Aorta (tissue), 5 donors: Measurements from ENCODE around the gene TAF11L5. TPM values are rescaled to one million over a fixed set of nuclear protein-coding genes. Genes with fewer than 3 reads are reported as not detected.
"Not testable (repeated sequence)": the region's sequence is repeated elsewhere in the genome, so short reads cannot be mapped to it uniquely, and the experiment has no call there.

Source experiments
- ATAC-seq: fragments of 200-7000 bp; cut with Tn5 transposase; one replicate; pipeline ENCODE4 v1.9.1; 2022; ENCODE audit warnings: moderate library complexity; ENCODE audit not compliant: low FRiP score
- DNase-seq, 2 donors: peaks; one replicate each; pipeline ENCODE4 v3.0.0-alpha.2; 2020
- H3K27ac ChIP-seq, 2 donors: one replicate each; pipeline ENCODE4 v1.5.1; 2013; ENCODE audit warnings: low read length in 2 of 2, mild to moderate bottlenecking in 2 of 2, moderate library complexity in 2 of 2, control low read depth in 1 of 2, inconsistent platforms in 1 of 2, low read depth in 1 of 2
- H3K27me3 ChIP-seq, 2 donors: one replicate each; pipeline ENCODE4 v1.6.1; 2013; ENCODE audit warnings: control low read depth in 1 of 2, low read length in 1 of 2, mild to moderate bottlenecking in 1 of 2, moderate library complexity in 1 of 2; ENCODE audit not compliant: insufficient read depth in 2 of 2, control insufficient read depth in 1 of 2
- H3K36me3 ChIP-seq, 2 donors: one replicate each; pipeline ENCODE4 v1.6.1; 2013; ENCODE audit warnings: control low read depth in 1 of 2, low read length in 1 of 2, mild to moderate bottlenecking in 1 of 2; ENCODE audit not compliant: insufficient read depth in 2 of 2, control insufficient read depth in 1 of 2
- H3K4me1 ChIP-seq, 2 donors: one replicate each; pipeline ENCODE4 v1.6.1; 2013; ENCODE audit warnings: low read length in 2 of 2, control low read depth in 1 of 2, mild to moderate bottlenecking in 1 of 2, moderate library complexity in 1 of 2; ENCODE audit not compliant: insufficient read depth in 2 of 2, control insufficient read depth in 1 of 2
- H3K4me3 ChIP-seq, 2 donors: one replicate each; pipeline ENCODE4 v1.5.1; 2013; ENCODE audit warnings: low read length in 2 of 2, control low read depth in 1 of 2, mild to moderate bottlenecking in 1 of 2
- H3K9me3 ChIP-seq: one replicate; pipeline ENCODE4 v1.6.1; 2013; ENCODE audit warnings: mild to moderate bottlenecking, low read length; ENCODE audit not compliant: control insufficient read depth
- WGBS, 2 donors: extraction: QIAGEN DNeasy Blood & Tissue Kit; methylation state at CpG; one replicate each; pipeline ENCODE4 v1.1.7; 2013; 5-methylcytosine and 5-hydroxymethylcytosine counted together
- intact Hi-C, 2 donors: fragments of 100-400 bp; cut with DNase I; formaldehyde crosslinking; loops; one replicate each; pipeline versions ENCODE4 v1.14.2 to v1.15.0; 2022
- polyA plus RNA-seq, 2 donors: library from polyadenylated mRNA; stranded (reverse); fragments of 200-250 nt; gene quantifications; one replicate each; pipeline ENCODE4 v1.2.3, GENCODE V29; 2013
- total RNA-seq, 2 donors: library from RNA; stranded (reverse); fragmentation: NEBNext Ultra II Directional; extraction: Animal tissue kit (Norgen Biotek cat#: 25700); gene quantifications; one replicate each; pipeline ENCODE4 v1.2.1, GENCODE V29; 2021
- donor health status: healthy with polysubstance abuse.
- donor health status: Bipolar disorder and iron deficiency.
- donor health status: DM: no; HTN: no; CAD: no.
- donor health status: DM: no; HTN: no; CAD: no.
- donor health status: DM: yes; HTN: yes; CAD: no.

TAF11L5 gene
- total and polyA plus RNA-seq, 4 donors, result not detected

- no peaks in the 10 kb centered on the region for H3K9me3 ChIP-seq
- no peaks in the 10 kb centered on the region for H3K36me3 ChIP-seq
- no peak overlapping the region for H3K27ac ChIP-seq
- no peaks in the 10 kb centered on the region for H3K27me3 ChIP-seq
- 78 to 85% methylated on average over 4 of the region's 4 CpGs for WGBS, 2 donors
- ATAC-seq (no peak), DNase-seq (no peak)
- intact Hi-C loops, result no loop called here
- H3K4me1 ChIP-seq, result no peaks in the 10 kb centered on the region
- no peak overlapping the region for H3K4me3 ChIP-seq
These were observed 27.6 kb upstream of the TAF11L5 start for GRCh38 chr5:17497446-17497845.

GRCh38 chr5:17497931-17498330 is 27.1 kb upstream of the TAF11L5 start, which contains the start of gene TAF11L2:
TSS of gene TAF11L2 (plus strand) at chr5:17498231.
- H3K9me3 ChIP-seq, H3K4me3 ChIP-seq, H3K36me3 ChIP-seq, intact Hi-C loops, H3K27ac ChIP-seq, H3K4me1 ChIP-seq, DNase-seq, H3K27me3 ChIP-seq, ATAC-seq: not testable (repeated sequence)
- 90 to 92% methylated on average over 8 of the region's 8 CpGs for WGBS, 2 donors

- H3K4me1 ChIP-seq, result no peaks in the 10 kb centered on the region
- H3K4me3 ChIP-seq, result no peak overlapping the region
- intact Hi-C loops, result no loop called here
- H3K9me3 ChIP-seq, result no peaks in the 10 kb centered on the region
- no peak for ATAC-seq
- no peaks in the 10 kb centered on the region for H3K36me3 ChIP-seq
- WGBS, 2 donors, result 93 to 94% methylated on average over 17 of the region's 17 CpGs
- DNase-seq, result no peak
- no peak overlapping the region for H3K27ac ChIP-seq
- no peaks in the 10 kb centered on the region for H3K27me3 ChIP-seq
These were observed 13.2 kb upstream of the TAF11L5 start for GRCh38 chr5:17511775-17512325.

GRCh38 chr5:17517526-17517925 is 7.5 kb upstream of the TAF11L5 start:
- H3K4me3 ChIP-seq, H3K9me3 ChIP-seq, H3K36me3 ChIP-seq, ATAC-seq, H3K27me3 ChIP-seq, intact Hi-C loops, H3K4me1 ChIP-seq, H3K27ac ChIP-seq: not testable (repeated sequence)
- peak; percentile 62 to 77 for DNase-seq
- 85 to 91% methylated on average over 8 to 9 of the region's 12 CpGs for WGBS, 2 donors

DNA sequence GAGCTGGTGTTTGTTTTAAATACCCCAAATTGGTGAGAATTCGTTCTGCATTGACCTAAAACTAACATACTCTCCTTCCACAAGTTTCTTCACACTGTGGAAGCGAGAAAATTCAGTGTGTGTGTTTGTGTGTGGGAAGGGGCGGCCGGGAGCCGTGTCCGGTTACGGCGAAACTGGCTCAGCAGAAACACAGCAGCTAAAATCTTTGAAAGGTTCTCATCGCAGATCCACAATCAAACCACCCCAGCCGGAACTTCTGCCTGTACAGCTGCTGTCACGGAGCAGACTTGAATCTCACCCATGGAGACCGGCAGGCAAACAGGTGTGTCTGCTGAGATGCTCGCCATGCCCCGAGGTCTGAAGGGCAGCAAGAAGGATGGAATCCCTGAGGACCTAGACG is 7.0 kb upstream of the TAF11L5 start, which contains the start of gene TAF11L3:
Gene TAF11L3 (plus strand): TSS at position 301 of the 400 bp plus-strand sequence.
- H3K27ac ChIP-seq, H3K9me3 ChIP-seq, intact Hi-C loops, H3K27me3 ChIP-seq, DNase-seq, H3K36me3 ChIP-seq, H3K4me1 ChIP-seq, ATAC-seq, H3K4me3 ChIP-seq: not testable (repeated sequence)
- no CpG with 5 or more reads among the region's 15 CpGs for WGBS, 2 donors

GRCh38 chr5:17519508-17519907 is 5.5 kb upstream of the TAF11L5 start:
- not testable (repeated sequence) for ATAC-seq, H3K9me3 ChIP-seq

GRCh38 chr5:17521501-17521900 is 3.5 kb upstream of the TAF11L5 start, which contains the start of gene TAF11L4:
TSS of gene TAF11L4 (plus strand) at chr5:17521801.
- H3K4me1 ChIP-seq, intact Hi-C loops, H3K27me3 ChIP-seq, H3K27ac ChIP-seq, H3K4me3 ChIP-seq, H3K9me3 ChIP-seq, ATAC-seq, DNase-seq, H3K36me3 ChIP-seq: not testable (repeated sequence)
- no CpG with 5 or more reads among the region's 15 CpGs for WGBS, 2 donors

More at GRCh38 chr5:17519508-17519907, 5.5 kb upstream of the TAF11L5 start:
- 92 to 95% methylated on average over 8 of the region's 14 CpGs for WGBS, 2 donors
- H3K27ac ChIP-seq, H3K4me3 ChIP-seq, DNase-seq, H3K36me3 ChIP-seq, intact Hi-C loops, H3K27me3 ChIP-seq, H3K4me1 ChIP-seq: not testable (repeated sequence)

DNA sequence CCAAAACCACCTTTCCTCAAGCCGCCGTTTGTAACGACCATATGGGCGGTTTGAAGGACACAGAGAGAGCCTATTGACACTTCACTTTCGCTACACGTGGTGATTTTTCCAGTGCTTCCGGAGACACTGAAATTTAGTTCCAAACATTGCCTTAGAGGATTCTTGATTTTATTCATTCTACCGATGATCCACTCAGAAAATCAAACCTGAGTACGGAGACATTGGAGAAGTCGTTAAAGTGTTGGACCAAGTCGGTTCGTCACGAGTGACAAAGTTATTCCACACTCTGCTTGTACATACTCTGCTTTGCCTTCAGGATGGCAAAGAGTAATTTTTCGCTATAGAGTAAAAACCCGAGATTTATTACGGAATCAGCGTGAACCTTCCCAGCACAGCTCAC is 1.5 kb downstream of the TAF11L5 start:
- H3K9me3 ChIP-seq, H3K4me1 ChIP-seq, H3K27me3 ChIP-seq, H3K4me3 ChIP-seq, ATAC-seq, H3K36me3 ChIP-seq, intact Hi-C loops, H3K27ac ChIP-seq: not testable (repeated sequence)
- DNase-seq, result peak; percentile 59 to 76
- 92 to 95% methylated on average over 9 of the region's 17 CpGs for WGBS, 2 donors

DNA sequence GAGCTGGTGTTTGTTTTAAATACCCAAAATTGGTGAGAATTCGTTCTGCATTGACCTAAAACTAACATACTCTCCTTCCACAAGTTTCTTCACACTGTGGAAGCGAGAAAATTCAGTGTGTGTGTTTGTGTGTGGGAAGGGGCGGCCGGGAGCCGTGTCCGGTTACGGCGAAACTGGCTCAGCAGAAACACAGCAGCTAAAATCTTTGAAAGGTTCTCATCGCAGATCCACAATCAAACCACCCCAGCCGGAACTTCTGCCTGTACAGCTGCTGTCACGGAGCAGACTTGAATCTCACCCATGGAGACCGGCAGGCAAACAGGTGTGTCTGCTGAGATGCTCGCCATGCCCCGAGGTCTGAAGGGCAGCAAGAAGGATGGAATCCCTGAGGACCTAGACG is 3.3 kb downstream of the TAF11L5 start, which contains the start of gene TAF11L6:
Gene TAF11L6 (plus strand): TSS at position 301 of the 400 bp plus-strand sequence.
- ATAC-seq, H3K9me3 ChIP-seq, DNase-seq, H3K4me1 ChIP-seq, intact Hi-C loops, H3K27ac ChIP-seq, H3K36me3 ChIP-seq, H3K4me3 ChIP-seq, H3K27me3 ChIP-seq: not testable (repeated sequence)
- no CpG with 5 or more reads among the region's 15 CpGs for WGBS, 2 donors
